DOHH2 (cell line): Measurements from ENCODE around the gene IRX4.

ENCODE experiments used
- H3F3A ChIP-seq: fragments of 200-600 bp; sonication (generic), shearing (Covaris generic); 2 replicates; pipeline ENCODE4 v1.6.0; 2016; ENCODE audit warnings: antibody characterized with exemption, mild to moderate bottlenecking; ENCODE audit not compliant: control insufficient read depth, insufficient read depth
- H3K27ac ChIP-seq: fragments of 200-600 bp; sonication (generic); 2 replicates; pipeline ENCODE4 v1.5.1; 2014; ENCODE audit warnings: low read depth, mild to moderate bottlenecking, low read length, moderate library complexity
- H3K27me3 ChIP-seq: fragments of 200-600 bp; sonication (generic); 2 replicates; pipeline ENCODE4 v1.6.1; 2014; ENCODE audit warnings: mild to moderate bottlenecking, low read length, mixed read lengths; ENCODE audit not compliant: control insufficient read depth
- H3K36me3 ChIP-seq: fragments of 200-600 bp; sonication (generic); 2 replicates; pipeline ENCODE4 v1.6.1; 2014; ENCODE audit warnings: mild to moderate bottlenecking, low read length, moderate library complexity, mixed read lengths; ENCODE audit not compliant: control insufficient read depth
- H3K4me1 ChIP-seq: fragments of 200-600 bp; sonication (generic); 2 replicates; pipeline ENCODE4 v1.6.1; 2014; ENCODE audit warnings: mild to moderate bottlenecking, low read length, mixed read lengths; ENCODE audit not compliant: control insufficient read depth
- H3K4me2 ChIP-seq: fragments of 200-600 bp; sonication (generic); 2 replicates; pipeline ENCODE4 v1.6.0; 2014; ENCODE audit warnings: mild to moderate bottlenecking, low read length, moderate library complexity
- H3K4me3 ChIP-seq: fragments of 200-600 bp; sonication (generic); 2 replicates; pipeline ENCODE4 v1.5.1; 2014; ENCODE audit warnings: mild to moderate bottlenecking, low read length, mixed read lengths
- H3K79me2 ChIP-seq: fragments of 200-600 bp; sonication (generic); 2 replicates; pipeline ENCODE4 v1.6.1; 2014; ENCODE audit warnings: mild to moderate bottlenecking, low read length, mixed read lengths; ENCODE audit not compliant: control insufficient read depth
- H3K9me2 ChIP-seq: fragments of 200-600 bp; sonication (generic); replicated peaks from 2 replicates; pipeline ENCODE4 v1.6.1; 2014; ENCODE audit warnings: mild to moderate bottlenecking, low read length, mixed read lengths; ENCODE audit not compliant: control insufficient read depth
- H3K9me3 ChIP-seq: fragments of 200-600 bp; sonication (generic); 2 replicates; pipeline ENCODE4 v1.6.1; 2014; ENCODE audit warnings: antibody characterized with exemption, low read length, mixed read lengths; ENCODE audit not compliant: control insufficient read depth, insufficient read depth
- H4K20me1 ChIP-seq: fragments of 200-600 bp; sonication (generic); 2 replicates; pipeline ENCODE4 v1.6.0; 2014; ENCODE audit warnings: low read depth, mild to moderate bottlenecking, antibody characterized with exemption, low read length, moderate library complexity; ENCODE audit not compliant: control insufficient read depth, insufficient read depth
- CTCF ChIP-seq: fragments of 200-600 bp; sonication (generic); IDR thresholded peaks from one replicate; pipeline ENCODE4 v1.5.1; 2014; ENCODE audit warnings: antibody characterized with exemption, mild to moderate bottlenecking, low read depth, low read length; ENCODE audit not compliant: poor library complexity, severe bottlenecking
- EZH2phosphoT487 ChIP-seq: fragments of 200-600 bp; sonication (generic); IDR thresholded peaks from 2 replicates; pipeline ENCODE4 v1.6.1; 2017; ENCODE audit warnings: borderline replicate concordance, mild to moderate bottlenecking, antibody characterized with exemption, low read length, moderate library complexity, mixed read lengths

IRX4 gene

DNA sequence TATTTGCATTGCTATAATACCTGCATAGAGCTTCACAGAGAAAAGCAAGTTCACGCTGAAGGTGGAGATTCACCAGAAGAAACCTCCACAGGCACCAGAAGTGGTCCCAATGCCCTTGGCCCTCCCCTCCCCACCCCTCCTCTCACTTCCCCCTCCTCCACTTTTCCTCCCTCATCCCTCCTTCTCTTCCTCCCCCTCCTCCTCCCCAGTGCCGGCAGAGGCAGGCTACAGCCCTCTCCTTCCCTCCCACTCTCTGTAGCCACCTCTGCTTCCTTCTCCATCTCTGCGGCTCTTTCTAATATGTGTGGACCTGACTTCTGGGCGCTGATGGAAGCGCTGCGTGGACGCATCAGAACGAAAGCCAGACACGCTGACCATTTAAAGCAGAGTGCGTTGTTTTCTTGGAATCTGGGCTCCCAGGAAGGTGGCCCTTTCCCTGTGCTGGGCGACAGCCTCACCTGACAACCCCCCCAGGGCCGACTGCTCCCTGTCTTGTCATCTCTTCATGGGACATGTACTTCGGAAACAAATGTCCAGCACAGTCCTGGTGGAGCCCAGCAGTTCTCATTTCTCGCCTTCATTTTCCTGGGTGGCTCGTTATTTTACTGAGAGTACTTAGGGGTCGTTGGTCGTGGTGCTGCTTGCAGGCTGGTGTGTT, 52.0 kb downstream of the IRX4 start:
- Histone ChIP-seq H3K79me2 (no peaks in the 10 kb centered on the region), H3K4me1 (no peaks in the 10 kb centered on the region; the same call in 1 of the 2 replicates), H3K36me3 (peaks cover 10% of the 10 kb centered on the region; the same call in 1 of the 2 replicates), H3K27me3 (no peaks in the 10 kb centered on the region), H3K4me3 (no peak overlapping the region), H3K9me2 (no peaks in the 10 kb centered on the region), H3K9me3 (no peaks in the 10 kb centered on the region), H3F3A (peaks cover 2% of the 10 kb centered on the region; the same call in 1 of the 2 replicates), H3K27ac (no peak overlapping the region), H4K20me1 (no peaks in the 10 kb centered on the region), H3K4me2 (no peak overlapping the region)
- TF ChIP-seq CTCF (no peak), EZH2phosphoT487 (no peak)

- no peaks in the 10 kb centered on the region for H3K27me3 ChIP-seq
- no peaks in the 10 kb centered on the region; the same call in 1 of the 2 replicates for H3K4me1 ChIP-seq
- no peaks in the 10 kb centered on the region for H3K9me3 ChIP-seq
- H3K27ac ChIP-seq = no peak overlapping the region
- H4K20me1 ChIP-seq = no peaks in the 10 kb centered on the region
- H3K4me2 ChIP-seq = no peak overlapping the region
- H3F3A ChIP-seq = peaks cover 2% of the 10 kb centered on the region; the same call in 1 of the 2 replicates
- H3K36me3 ChIP-seq = peaks cover 24% of the 10 kb centered on the region; the same call in 1 of the 2 replicates
- TF ChIP-seq CTCF (no peak), EZH2phosphoT487 (no peak)
- H3K4me3 ChIP-seq = no peak overlapping the region
- no peaks in the 10 kb centered on the region for H3K79me2 ChIP-seq
- H3K9me2 ChIP-seq = no peaks in the 10 kb centered on the region
These were observed 54.8 kb downstream of the IRX4 start for GRCh38 chr5:1827886-1828397.
